ENCODE results near the gene ZMYND10.
"Not testable (repeated sequence)": the region's sequence is repeated elsewhere in the genome, so short reads cannot be mapped to it uniquely, and the experiment has no call there.

Gene ZMYND10

DNA sequence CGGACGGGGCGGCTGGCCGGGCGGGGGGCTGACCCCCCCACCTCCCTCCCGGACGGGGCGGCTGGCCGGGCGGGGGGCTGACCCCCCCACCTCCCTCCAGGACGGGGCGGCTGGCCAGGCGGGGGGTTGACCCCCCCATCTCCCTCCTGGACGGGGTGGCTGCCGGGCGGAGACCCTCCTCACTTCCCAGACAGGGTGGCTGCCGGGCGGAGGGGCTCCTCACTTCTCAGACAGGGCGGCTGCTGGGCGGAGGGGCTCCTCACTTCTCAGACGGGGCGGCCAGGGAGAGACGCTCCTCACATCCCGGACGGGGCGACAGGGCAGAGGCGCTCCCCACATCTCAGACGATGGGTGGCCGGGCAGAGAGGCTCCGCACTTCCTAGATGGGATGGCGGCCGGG is 33.5 kb downstream of the ZMYND10 start:
- not testable (repeated sequence) for DNase-seq

GRCh38 chr3:50304601-50305000 is 40.9 kb downstream of the ZMYND10 start:
- DNase-seq: no peak

DNA sequence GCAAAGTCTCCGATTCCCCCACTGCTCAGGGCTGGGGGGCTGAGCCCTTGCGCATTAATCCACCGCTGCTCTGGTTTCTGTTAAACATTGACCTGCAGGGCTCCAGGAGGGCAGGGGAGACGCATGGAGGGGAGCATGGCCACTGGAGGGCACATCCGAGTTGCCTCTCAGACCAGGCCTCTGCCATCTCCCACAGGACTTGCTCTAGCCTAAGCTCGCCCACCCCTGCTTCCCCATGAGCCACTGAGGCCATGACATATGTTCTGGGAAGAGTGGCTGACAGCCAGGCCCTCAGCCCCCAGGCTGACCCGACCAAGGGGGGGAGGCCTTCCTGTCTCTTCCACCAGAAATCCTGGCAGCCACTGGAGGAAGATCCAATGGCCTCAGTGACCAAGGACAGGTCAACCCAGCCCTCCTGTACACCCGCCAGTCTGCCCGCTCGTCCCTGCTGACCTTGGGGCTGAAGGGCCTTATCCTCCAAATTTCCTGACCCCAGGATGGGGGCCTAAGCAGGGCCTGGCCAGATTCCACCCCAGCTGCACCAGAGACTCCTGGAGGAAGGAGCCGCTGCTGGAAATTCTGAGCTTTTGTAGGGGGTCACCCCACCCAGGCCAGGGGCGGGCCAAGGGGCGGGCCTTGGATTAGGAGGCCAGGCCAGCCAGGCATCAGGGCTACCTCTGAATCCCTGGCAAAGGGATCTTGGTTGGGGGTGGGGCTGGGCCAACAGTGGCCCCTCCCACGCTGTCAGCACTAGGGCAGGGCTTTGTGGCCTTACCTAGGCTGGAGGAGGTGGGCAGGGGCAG is 42.3 kb downstream of the ZMYND10 start, which contains the start of gene HYAL1:
Gene HYAL1, minus strand, starts transcription at position 562 of the 803 bp plus-strand sequence. CDS start 618 bp downstream, outside the sequence.
- peak in 1 of 51 donors; percentile 29 for DNase-seq

DNA sequence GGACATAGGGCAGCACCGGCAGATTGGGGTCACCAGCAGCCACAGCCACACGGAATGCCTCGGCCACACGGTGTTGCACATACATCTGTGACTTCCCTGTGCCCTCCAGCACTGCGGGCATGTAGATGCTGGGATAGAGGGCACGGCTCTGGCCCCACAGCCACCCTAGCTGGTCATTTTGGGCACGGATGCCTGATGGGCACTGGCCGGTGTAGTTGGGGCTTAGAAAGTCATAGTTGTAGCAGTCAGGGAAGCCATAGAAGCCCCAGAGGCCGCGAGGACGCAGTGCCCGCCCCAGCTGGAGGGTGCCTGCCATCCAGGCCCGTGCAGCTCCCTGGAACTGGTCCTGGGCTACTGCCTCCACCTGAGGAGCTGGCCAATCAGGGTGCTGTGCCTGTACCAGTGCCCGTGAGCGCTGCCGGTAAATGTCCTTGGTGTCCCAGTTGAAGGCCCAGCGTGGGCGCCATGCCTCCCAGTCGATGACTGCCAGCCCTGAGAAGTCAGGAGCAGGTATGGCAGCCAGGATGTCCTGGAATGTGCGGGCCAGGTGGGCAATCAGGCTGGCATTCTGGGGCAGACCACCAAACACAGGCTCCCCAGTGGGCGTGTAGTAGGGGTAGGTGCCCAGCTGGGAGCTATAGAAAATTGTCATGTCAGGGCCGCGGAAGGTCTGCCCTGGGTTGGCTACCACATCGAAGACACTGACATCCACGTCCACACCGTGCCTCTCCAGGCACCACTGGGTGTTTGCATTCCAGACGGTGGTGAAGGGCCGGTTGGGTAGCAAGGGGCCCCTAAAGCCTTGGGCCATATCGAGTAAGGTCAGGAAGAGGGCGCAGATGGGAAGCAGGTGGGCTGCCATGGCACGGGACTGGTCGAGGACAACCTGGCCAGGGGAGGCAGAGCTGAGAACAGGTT is 43.2 kb downstream of the ZMYND10 start:
- no peak for DNase-seq

DNA sequence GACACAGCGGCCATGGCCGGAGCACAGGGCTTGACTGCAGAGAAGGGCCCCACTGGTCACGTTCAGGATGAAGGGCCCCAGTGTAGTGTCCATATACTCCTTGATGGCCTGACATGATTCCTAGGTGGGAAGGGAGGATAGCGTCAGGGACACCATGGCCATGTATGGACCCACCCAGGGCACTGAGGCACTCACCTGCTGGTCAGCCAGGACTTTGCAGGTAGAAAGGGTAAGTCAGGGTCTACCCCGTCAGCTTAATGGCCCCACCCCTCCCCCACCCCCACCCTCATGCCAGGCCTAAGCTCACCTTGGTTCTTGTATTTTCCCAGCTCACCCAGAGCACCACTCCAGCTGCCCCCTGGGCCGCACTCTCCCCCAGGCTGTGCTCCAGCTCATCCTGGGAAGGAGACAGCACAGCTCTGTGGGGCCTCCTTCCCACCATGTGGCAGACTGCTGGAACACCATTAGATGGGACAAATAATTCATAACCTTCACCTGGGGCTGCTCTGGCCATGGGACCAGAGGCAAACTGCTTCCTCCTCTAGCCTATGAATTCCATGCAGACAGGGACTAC is 44.8 kb downstream of the ZMYND10 start:
- DNase-seq: no peak

DNA sequence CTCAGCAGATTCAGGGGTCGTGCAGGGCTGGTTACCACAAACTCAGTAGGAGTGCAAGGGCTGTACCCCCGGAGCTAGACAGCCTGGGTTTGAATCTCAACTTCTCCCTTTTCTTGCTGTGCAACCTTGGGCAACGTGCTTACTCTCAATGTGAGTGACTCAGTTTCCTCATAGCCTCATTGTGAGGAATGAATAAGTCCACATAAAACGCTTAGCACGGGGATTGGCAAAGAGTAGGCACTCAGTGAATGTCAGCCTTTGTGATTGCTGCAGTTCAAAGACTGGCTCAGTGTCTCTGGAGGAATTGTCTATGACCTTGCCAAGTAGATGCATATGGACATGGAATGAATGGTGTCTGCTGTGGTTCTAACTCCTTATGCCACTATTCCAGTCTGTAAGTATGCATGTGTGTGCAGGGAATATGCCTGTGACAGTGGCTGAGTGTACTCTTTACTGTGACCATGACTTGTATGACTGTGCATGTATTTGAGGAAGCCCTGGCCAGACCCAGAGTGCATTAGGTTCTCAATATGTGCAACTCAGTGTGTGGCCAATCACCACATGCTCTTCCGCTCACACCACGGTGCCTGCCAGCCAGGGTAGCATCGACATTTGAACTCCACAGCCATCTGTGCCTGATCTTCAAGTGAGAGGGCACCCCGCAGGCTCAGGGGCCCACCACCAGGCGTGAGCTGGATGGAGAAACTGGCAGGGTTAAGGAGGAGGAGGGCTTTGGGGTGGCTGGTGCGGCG is 45.4 kb downstream of the ZMYND10 start:
- peak in 23 of 51 donors; percentile 34 to 88 (median 64) for DNase-seq

- DNase-seq: no peak
These were observed 45.9 kb downstream of the ZMYND10 start for GRCh38 chr3:50299638-50299928.

- peak; percentile 72 to 100 (median 99) for DNase-seq
These were observed 46.5 kb downstream of the ZMYND10 start, which contains the start of the genes HYAL3 and NAA80 for GRCh38 chr3:50298836-50299637. Gene HYAL3 (minus strand): TSS chr3:50299405. CDS start chr3:50295602, 3,803 bp downstream. Gene NAA80 (minus strand): TSS chr3:50299405. CDS start chr3:50297463, 1,942 bp downstream.

DNA sequence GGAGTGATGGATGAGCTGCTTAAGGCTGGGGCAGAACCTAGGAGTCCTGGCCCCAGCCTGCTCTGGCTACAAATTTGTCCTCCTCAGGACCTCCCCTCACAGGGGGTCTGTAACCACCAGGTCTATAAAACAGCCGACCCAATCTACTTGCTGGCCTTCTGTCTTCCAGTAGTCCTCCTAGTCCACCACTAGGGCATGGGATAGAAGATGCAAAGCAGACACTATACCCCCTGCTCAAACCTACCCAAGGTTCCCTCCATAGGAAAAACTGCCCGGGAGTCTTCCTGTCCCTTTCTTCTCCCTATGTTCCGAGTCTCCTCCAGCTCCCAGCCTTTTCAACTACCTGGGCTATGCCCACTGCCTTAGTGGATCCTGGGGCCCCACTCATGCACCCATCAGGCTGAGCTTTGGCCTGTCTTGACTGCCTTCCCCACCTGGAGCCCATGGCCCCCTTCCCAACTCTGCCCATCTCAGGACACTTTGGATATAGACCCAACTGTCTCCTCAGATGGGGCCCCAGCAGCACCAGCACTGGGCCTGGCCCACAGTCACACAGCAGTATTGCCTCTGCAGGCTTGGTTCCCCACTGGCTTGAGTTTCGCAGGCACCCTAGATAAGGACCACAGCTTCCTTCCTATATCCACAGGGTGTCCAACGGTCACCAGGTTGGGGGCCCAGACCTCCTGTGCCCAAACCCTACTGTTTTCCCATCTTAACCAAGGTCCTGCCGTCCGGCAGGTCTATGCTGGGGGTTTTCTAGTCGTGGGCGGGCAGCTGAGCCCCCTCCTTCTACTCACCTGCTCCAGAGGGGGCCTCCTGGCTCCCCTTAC is 47.4 kb downstream of the ZMYND10 start:
- DNase-seq: no peak

GRCh38 chr3:50297384-50297775 is 48.2 kb downstream of the ZMYND10 start:
- DNase-seq: no peak

GRCh38 chr3:50296721-50297383 is 48.7 kb downstream of the ZMYND10 start:
- no peak for DNase-seq

GRCh38 chr3:50295553-50296431 is 49.7 kb downstream of the ZMYND10 start:
- no peak for DNase-seq

- DNase-seq: no peak
These were observed 50.8 kb downstream of the ZMYND10 start for GRCh38 chr3:50294492-50295403.

DNA sequence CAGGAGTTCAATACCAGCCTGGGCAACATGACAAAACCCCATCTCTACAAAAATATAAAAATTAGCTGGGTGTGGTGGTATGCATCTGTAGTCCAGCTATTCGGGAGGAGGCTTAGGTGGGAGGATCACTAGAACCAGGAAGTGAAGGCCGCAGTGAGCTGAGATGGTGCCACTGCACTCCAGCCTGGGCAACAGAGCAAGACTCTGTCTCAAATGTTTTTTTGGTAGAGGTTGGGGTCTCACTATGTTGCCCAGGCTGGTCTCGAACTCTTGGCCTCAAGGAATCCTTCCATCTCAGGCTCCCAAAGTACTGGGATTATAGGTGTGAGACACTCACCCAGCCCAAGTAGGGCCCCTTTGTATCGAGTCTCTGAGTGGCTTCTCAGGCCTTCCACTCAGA is 51.4 kb downstream of the ZMYND10 start:
- DNase-seq: no peak

GRCh38 chr3:50293079-50293801 is 52.3 kb downstream of the ZMYND10 start:
- DNase-seq: no peak
